GM11168 (cell line): ENCODE results near the gene RANGAP1.

ENCODE experiments used
- in situ Hi-C: fragments of 300-500 bp; cut with MboI; formaldehyde crosslinking; loops from one replicate; pipeline ENCODE4 v1.12.0; 2022; ENCODE audit warnings: low sequenced_read_pairs; ENCODE audit not compliant: unreplicated experiment

The RANGAP1 gene

GRCh38 chr22:41204992-41205900, 80.7 kb downstream of the RANGAP1 start, which contains the start of gene L3MBTL2:
Gene L3MBTL2 (plus strand): TSS chr22:41205312. CDS start chr22:41205363, 51 bp downstream.
- in situ Hi-C loops = no loop called here

GRCh38 chr22:41204066-41204465, 81.9 kb downstream of the RANGAP1 start:
- in situ Hi-C loops = no loop called here

- in situ Hi-C loops = no loop called here
Observed at GRCh38 chr22:41203118-41203517, 82.9 kb downstream of the RANGAP1 start.

GRCh38 chr22:41201141-41201540, 84.8 kb downstream of the RANGAP1 start:
- in situ Hi-C loops = no loop called here

- in situ Hi-C loops = no loop called here
Observed at GRCh38 chr22:41198027-41198580, 87.9 kb downstream of the RANGAP1 start.

- in situ Hi-C loops = no loop called here
Observed at GRCh38 chr22:41197038-41197972, 88.7 kb downstream of the RANGAP1 start.
